HS-5 (cell line): ENCODE data around the gene ZNF221.
A peak's percentile ranks its signal among the peaks of the same experiment; 100 is the strongest.
"Not testable (repeated sequence)": the region's sequence is repeated elsewhere in the genome, so short reads cannot be mapped to it uniquely, and the experiment has no call there.

Source experiments
- DNase-seq: peaks from one replicate; pipeline ENCODE4 v3.0.0-alpha.2; 2012; ENCODE audit warnings: low read depth

The ZNF221 gene

DNA sequence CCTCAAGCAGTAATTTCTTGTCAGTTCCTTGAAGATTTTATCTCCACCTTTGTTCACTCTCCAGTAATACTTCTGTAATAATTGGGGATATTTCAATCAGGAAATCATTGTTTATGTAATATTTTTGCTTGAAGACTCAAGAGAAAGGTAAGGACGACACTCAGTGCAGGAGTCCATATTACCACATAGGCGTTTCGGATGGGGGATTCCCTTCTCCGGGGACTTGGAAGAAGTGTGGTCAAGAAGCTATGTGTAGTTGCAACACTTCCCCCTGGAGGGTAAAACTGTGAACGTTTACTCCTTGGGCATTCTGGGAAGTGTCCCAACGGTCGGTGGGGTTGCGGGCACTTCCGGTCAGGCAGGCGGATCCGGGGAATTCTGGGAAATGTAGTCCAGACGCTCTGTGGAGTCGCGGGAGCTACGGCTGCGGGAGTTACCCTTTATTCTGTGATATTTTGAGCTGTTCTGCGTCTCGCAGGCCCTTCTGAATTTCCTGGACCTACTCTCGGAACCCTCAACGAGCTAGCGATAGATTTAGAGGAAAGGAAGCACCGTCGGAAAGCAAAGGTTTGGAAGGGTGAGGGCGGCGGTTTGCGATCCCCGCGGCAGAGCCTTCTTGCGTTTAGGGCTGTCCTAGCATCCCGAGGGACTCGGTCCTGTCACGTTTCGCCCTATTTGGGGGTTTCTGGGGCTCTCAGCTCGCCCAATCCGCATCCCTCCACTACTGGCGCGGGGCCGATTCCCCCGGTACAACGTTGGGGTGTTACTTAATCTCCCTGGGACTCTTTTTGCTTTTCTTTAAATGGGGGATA is at the start of gene ZNF221:
Gene ZNF221 (plus strand): TSS at position 395 of the 812 bp plus-strand sequence. CDS start 11,499 bp downstream, outside the sequence.
- peak; percentile 73 for DNase-seq

DNA sequence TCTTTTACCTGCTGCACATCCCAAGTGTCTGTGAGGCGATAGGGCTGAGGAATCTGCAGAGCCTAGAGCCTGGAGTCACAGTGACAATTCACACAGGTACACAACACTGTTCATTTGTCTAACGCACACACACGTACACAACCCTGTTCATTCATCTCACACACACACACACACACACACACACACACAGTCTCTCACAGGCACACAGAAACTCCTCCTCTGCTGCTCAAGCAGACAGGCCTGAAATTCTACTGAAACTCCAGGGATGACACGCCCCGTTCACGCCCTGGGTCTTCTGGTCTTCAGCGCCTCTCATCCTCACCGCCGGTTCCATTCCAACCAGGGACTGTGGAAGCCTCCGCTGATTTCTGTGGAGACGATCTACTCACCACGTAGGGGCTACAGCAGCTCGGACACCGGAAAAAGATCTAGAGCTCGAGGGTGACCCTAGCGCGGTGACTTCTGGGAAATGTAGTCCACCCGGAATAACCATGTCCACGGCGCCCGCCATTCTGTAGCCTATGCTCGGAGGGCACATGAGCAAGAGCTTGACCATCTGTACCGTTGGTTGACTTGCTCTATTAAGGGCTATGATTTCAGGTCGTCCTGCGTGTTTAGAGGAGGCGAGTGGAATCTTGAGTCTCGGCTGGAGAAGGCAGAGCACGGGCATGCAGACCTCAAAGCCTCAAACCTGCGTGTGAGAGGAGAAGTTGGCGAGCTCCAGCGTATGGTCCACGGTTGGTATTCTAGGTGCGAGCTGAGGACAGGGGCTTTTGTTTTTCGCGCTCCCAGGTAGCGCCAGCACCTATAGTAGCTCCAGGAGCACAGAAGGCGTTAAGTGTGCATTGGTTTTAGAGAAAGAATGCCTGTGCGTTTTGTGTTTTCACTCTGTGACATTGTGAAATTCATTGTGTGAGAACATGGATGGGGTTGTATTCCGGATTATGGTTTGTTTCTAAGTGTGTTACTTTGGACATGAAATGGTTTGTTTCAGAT is 49.3 kb upstream of the ZNF221 start:
- no peak for DNase-seq

- no peak for DNase-seq
These were observed 48.6 kb upstream of the ZNF221 start for GRCh38 chr19:43902399-43902798.

DNA sequence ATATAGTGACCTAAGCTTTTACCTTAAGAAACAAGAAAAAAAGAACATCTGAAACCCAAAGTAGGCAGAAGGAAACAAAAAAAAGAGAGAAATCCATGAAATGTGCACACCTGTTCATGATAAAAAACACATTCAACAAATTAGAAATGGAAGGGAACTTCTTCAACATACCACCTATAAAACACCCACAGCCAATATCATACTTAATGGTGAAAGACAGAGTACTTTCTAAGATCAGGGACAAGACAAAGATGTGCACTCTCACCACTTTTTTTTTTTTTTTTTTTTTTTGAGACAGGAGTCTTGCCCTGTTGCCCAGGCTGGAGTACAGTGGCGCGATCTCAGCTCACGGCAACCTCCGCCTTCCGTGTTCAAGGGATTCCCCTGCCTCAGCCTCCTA is 45.1 kb upstream of the ZNF221 start:
- no peak for DNase-seq

GRCh38 chr19:43906774-43907173 is 44.3 kb upstream of the ZNF221 start:
- DNase-seq = no peak

GRCh38 chr19:43908659-43909058 is 42.4 kb upstream of the ZNF221 start:
- no peak for DNase-seq

GRCh38 chr19:43910884-43911283 is 40.1 kb upstream of the ZNF221 start:
- DNase-seq = no peak

- DNase-seq = no peak
These were observed 37.6 kb upstream of the ZNF221 start for GRCh38 chr19:43913383-43913782.

GRCh38 chr19:43914051-43914450 is 37.0 kb upstream of the ZNF221 start:
- DNase-seq = no peak

DNA sequence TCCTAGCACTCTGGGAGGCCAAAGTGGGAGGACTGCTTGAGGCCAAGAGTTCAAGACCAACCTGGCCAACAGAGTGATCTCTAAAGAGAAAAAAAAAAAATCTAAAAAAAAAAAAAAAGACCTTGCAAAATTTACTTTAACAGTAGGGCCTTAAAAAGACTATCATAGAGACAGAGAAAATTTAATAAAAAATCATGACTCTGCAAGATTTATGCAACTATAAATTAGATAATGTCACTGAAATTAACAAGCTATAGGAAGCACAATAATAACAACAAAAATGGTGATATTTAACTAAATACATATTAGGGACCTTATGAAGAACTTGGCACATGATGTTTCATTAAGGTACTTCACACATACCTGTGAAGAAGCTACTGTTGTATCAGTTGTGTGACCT is 27.2 kb upstream of the ZNF221 start:
- no peak for DNase-seq

GRCh38 chr19:43928820-43929219 is 22.2 kb upstream of the ZNF221 start:
- DNase-seq = no peak

DNA sequence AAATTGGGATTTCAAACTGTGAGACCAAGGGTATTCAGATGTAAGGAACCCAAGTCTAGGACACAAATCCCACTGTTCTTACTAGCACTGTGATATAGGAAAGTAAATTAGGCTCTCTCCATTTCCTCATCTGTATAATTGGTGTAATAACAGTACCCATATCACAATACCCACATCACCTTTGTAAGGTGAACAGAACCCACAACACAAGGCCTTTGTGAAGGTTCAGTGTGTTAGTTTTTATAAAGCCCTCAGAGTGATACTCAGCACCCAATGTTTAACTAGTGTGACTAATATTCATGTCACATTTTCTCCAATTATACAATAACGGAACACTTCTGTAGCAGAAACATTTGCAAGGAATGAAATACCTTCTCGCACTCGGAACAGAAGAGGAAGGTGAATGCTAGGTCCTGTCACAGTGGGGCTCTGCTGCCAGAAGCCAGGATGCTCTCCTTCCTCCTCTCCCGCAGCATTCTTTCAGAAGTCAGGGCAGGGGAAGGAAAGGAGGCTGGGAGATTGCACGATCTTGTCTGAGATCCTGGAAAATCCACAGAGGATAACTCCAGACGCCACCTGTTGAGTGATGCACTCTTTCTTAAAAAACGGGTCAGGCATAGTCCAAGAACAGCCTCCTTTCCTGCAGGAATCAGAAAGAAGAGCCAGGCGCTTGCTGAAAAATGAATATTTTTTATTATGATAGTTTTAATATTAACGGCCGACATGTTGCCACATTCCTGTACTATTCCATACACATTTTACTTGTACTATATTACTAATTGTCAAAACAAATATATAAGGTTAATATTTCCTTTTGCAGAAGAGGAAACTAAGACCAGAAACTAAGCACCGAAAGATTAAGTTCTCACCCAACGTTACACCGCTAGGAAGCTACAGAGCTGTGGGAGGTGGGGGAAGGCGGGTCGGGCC is 16.7 kb upstream of the ZNF221 start:
- DNase-seq = no peak

- peak; percentile 80 for DNase-seq
These were observed 15.9 kb upstream of the ZNF221 start, which contains the start of gene ZNF45 for GRCh38 chr19:43934985-43935708. Gene ZNF45 (minus strand): TSS chr19:43935282. CDS start chr19:43922185, 13,097 bp downstream.

DNA sequence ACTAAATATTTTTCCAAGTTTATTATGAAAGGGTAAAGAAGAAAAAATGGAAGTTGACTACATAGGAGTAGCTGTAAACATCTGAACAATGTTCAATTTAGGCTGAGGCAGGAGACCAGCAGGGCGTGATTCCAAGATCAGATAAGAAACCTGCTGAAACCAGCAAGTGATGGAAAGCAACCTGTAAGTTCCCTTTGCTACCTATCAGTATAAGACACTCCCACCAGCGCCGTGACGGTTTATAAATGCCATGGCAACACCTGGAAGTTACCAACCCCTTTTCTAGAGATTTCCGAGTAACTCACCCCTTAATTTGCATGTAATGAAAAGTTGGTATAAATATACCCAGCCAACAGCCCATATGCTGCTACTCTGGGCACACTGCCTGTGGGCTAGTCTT is 14.8 kb upstream of the ZNF221 start:
- DNase-seq = no peak

- no peak for DNase-seq
These were observed 11.3 kb upstream of the ZNF221 start for GRCh38 chr19:43939557-43940260.

DNA sequence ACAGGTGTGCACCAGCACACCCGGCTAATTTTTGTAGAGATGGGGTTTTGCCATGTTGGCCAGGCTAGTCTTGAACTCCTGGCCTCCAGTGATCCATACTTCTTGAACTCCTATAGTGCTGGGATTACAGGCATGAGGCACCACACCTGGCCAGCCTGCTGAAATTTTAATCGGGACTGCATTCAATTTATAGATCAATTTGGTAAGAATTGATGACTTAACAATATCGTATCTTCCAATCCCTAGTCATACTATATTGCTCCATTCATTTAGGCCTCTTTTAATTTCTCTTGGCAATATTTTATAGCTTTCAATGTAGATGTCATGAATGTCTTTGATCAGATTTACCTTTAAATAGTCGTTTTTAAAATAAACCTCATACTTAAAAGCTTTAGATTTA is 10.3 kb upstream of the ZNF221 start:
- no peak for DNase-seq

DNA sequence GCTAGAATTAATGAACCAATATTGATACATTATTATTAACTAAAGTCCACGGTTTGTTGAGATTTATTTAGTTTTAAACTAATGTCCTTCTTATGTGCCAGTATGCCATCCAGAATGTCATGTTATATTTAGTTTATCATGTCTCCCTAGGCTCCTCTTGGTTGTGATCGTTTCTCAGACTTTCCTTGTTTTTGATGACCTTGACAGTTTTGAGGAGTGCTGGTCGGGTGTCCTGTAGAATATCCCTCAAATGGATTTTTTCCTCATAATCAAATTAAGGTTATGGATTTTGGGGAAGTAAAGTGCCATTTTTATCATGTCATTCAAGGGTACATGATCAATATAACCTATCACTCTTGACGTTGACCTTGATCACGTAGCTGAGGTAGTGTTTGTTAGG is 9.8 kb upstream of the ZNF221 start:
- no peak for DNase-seq

GRCh38 chr19:43947412-43947811 is 3.6 kb upstream of the ZNF221 start:
- DNase-seq = not testable (repeated sequence)

- DNase-seq = not testable (repeated sequence)
These were observed 1.2 kb upstream of the ZNF221 start for GRCh38 chr19:43949803-43950202.

DNA sequence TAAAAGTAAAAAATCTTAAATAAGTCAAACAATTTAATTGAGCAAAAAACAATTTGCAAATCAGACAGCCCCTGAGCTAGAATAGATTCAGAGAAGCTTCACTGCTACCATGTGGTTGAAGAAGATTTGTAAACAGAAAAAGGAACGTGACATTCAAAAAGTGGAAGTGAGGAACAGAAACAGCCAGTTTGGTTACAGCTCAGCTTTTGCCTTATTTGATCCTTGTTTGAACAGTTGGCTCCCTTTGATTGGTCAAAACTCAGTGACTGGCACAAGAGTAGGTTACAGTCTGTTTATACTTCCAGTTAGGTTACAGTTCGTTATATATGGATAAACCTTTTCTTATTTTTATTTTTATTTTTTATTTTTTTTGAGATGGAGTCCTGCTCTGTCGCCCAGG is 5.8 kb downstream of the ZNF221 start:
- no peak for DNase-seq
